A549 treated with CORT108297 at 1 μM for 4 hours (cell line): Measurements from ENCODE around the gene RBM25. TPM values are rescaled to one million over a fixed set of nuclear protein-coding genes. Genes with fewer than 3 reads are reported as not detected.

Experiments used
- total RNA-seq: library from RNA; stranded (reverse); fragments of 200-300 nt; extraction: Qiagen RNA extraction; gene quantifications from 5 replicates; pipeline ENCODE4 v1.2.3, GENCODE V29; 2022

Gene RBM25
- total RNA-seq = 49.4 to 68.2 TPM (median 56.0 TPM) in 5 replicates

DNA sequence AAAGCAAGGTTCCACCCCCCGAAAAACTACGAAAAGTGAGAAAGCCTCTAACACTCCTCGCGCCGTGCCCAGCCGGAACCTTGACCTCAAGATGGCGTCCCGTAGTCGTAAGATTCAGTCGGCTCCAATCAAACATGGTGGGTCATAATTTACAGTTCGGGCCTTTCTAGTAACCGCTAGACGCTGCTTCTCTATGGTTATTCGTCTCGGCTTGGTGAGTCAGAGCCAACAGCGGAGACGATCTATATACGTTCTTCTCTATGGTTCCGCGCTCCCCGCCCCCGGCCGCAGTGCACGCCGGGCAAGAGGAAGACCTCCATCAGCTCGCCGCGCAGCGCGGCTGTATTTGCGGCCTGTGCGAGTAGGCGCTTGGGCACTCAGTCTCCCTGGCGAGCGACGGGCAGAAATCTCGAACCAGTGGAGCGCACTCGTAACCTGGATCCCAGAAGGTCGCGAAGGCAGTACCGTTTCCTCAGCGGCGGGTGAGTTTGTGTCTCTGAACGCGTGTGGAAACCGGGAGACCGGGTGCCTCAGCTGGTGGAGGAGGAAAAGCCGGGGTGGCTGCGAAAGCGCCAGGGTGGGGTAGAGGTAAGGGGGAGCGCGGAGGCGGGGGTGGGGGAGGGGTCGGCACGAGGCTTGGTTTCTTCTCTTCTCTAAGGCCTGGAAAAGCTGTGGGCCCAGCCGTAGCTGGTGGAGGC is at the start of gene RBM25:
RBM25 (plus strand) TSS at position 311 of the 698 bp plus-strand sequence. CDS start 13,108 bp downstream, outside the sequence.

DNA sequence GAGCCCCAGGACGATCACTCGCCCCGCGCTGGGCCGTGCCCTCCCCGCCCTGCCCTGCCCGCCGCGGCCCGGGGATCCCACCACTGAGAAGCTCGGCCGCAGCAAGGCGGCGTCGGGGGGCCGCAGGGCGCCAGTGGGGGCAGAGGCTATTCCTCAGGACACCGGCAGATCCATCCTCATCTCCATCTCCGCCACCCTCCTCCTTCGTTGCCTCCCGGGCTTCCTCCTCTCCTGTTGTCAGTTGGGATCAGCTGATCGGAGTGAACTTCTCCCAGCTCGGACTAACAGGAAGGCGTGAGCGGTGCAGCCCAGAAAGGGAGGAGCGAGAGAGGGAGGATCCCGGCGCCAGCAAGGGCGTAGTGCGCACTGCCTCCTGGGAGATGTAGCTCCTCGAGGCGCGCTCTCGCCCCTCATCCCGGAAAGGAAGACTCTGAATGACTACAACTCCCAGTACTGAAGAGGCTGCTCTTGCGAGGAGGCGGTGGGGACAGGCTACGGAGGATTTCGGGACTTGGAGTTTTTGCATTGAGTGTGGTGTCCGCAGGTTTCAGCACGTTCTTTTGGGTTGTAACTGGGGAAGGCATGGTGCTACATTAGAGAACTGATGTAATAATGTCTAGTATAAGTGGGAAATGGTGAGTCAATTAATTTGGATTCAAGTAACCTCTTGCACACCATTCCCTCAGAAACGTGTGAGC is 31.3 kb upstream of the RBM25 start, which contains the start of gene ZFYVE1:
ZFYVE1 (minus strand) TSS at position 262 of the 698 bp plus-strand sequence. CDS start 2,598 bp downstream, outside the sequence.

GRCh38 chr14:73136387-73137225 is 78.3 kb downstream of the RBM25 start, which contains the start of gene PSEN1:
Gene PSEN1 (plus strand): TSS chr14:73136507. CDS start chr14:73148020, 11,513 bp downstream.

Other genes with a start within 250 kb of the RBM25 start
- gene DPF3, start 164.4 kb upstream of the RBM25 start, total RNA-seq = 0.11 to 0.22 TPM (median 0.13 TPM) in 5 replicates
- gene DCAF4, start 132.1 kb upstream of the RBM25 start, total RNA-seq = 23.7 to 28.8 TPM (median 26.4 TPM) in 5 replicates
- gene ZFYVE1, start 31.4 kb upstream of the RBM25 start, total RNA-seq = 8.4 to 10.5 TPM (median 9.3 TPM) in 5 replicates
- 57.5 to 75.7 TPM (median 59.8 TPM) in 5 replicates for gene PSEN1, start 78.0 kb downstream of the RBM25 start, total RNA-seq
- gene PAPLN, start 179.0 kb downstream of the RBM25 start, total RNA-seq = 6.2 to 9.2 TPM (median 8.8 TPM) in 5 replicates